Measurements from ENCODE around the gene UBASH3B.
A peak's percentile ranks its signal among the peaks of the same experiment; 100 is the strongest.
"Not testable (repeated sequence)": the region's sequence is repeated elsewhere in the genome, so short reads cannot be mapped to it uniquely, and the experiment has no call there.

Gene UBASH3B

DNA sequence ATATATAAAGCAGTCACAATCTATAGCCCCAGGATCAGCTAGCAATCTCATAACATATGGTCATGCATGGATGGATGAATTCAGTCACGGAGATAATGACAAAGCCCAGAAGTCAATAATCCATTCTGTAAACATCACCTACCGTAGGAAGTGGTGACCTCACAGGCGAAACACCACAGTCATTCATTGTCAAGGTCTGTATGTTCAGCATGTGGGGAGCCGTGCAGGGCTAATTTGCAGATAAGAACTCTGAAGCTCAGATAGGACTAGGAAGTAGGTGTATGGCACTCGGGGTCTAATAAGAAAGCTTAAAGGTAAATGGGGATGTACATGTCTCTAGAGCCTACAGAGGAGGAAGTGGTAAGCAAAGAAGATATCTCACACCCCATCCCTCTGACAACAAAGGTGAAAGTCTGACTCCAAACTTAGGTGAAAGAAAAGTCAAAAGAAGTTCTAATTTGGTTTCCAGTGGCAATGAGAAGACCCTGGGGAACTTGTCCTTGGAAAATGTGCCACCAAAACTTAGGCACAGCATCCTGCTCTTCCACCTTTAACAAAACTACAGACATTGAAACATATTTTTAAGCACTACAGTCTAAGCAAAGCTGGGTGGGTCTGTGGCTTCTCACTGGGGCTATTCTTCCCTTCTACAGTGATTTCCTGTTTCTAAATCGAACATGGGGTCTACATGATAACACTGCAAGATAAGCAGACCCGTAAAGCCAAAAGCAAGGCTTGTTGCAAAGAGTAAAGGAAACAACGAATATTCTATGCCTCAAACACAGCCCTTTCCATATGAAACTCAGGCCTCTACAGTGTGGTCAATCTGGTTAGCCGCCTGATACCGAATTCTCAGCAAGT lies 188.0 kb downstream of the UBASH3B start:
- no peak for DNase-seq (ENCODE audit: low read depth, low spot score)

DNA sequence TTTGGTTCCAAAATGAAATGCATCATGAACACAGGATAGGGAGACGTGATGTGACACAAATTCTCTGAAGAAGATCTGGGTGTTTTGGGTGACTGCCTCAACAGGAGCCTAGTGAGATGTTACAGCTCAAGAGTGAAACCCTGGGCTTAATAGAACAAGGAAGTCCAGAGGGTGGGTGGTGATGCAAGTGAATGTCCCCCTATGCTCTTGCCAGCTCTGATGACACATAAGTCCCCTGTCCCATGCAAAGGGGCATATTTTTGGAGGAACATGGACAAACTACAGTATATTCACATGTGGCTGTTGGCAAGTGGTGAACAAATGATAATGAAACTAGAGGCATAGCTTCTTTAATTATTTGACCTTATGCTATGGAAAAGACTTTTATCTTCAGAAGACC lies 191.9 kb downstream of the UBASH3B start:
- no peak for DNase-seq (ENCODE audit: low read depth, low spot score)

DNA sequence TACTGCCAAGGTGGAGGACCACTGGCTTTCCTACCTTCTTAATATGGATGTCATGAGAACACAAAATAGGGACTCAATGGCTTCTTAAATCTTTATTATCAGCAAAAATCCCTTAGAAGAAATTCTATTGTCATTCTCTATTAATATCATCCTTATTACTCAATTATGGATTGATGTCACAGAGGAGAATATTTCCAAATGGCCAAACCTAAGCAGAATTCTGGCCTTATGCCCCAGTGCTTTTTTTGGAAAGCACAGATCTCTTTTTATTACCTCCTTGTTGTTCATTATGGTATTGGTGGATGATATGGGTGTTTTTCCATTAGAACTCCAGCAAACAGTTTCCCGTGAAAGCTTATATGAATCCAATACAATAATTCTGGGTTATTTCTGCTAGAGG lies 192.7 kb downstream of the UBASH3B start:
- no peak for DNase-seq (ENCODE audit: low read depth, low spot score)

DNA sequence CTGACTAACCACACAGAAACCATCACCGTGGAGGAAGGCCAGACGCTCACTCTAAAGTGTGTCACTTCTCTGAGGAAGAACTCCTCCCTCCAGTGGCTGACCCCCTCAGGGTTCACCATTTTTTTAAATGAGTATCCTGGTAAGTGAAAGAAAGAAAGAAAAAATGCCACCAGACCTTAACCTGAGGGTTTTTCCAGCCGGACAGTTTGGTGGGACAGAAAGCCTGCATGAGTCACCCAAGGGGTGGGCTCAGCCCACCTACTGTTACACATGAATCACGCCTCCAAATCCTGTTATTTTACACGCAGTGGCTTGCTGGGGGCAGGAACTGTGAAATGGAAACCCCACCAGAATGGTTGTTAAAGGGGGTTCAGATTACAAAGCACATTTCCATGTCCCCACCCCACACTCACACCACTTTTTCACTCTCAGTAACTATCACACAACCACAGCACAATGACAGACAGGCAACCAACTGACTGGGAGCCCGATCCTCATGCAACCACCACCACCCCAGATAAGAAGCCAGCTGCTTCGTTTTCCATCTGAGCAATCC lies 194.6 kb downstream of the UBASH3B start:
- DNase-seq (ENCODE audit: low read depth, low spot score), result peak; percentile 61

DNA sequence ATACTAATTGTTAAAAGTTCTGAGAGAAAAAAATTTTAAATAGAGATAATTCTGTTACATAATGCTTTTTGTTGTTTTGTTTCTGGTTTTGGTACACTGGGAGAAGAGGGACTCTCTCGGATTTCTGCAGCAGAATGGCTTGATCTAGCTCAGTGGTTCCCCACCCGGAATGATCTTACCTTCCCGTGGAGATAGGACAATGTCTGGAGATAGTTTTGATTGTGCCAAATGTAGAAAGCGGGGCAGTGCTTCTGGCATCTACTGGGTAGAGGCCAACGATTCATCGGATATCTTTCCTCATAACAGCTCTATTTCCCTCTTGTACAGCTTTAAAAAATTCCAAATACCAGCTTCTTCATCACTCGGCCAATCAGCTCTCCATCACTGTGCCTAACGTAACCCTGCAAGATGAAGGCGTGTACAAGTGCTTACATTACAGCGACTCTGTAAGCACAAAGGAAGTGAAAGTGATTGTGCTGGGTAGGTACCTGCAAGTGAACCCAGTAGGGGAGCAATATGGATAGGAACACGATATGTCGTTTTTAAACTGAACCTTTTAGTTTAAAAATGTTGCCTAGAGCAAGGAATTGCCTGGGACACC lies 195.9 kb downstream of the UBASH3B start:
- DNase-seq (ENCODE audit: low read depth, low spot score), result no peak

DNA sequence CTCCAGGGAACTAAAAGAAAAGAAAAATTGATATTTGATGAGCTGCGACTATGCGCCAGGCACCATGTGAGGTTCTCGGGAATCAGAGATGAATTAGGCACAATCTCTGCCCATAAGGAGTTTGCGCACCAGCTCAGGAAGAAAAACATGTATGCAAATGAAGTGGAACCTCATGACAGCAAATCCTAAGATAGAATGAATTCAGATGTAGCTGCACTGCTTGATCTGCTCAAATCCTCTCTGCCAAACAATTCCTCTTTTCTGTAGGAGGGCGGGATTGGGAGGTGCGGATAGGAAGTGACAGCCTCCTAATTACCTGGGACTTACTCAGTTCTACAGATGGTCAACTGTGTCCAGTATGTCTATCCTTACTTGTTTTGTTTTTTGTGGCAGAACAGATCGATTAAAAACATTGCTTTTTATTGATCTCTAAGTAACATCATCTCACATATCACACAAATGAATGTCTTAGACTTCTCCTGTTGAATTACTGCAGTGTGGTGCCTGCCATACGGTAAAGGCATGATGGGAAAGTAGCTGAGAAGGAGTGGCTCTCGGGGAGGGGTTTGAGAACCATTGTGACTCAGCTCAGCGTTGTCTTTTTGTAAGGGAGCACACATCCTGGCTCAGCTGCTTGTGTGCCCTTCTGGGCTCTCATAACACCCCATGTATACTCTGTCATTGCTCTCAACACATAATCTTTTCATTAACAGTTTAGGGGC lies 196.7 kb downstream of the UBASH3B start:
- peak; percentile 14 for DNase-seq (ENCODE audit: low read depth, low spot score)

DNA sequence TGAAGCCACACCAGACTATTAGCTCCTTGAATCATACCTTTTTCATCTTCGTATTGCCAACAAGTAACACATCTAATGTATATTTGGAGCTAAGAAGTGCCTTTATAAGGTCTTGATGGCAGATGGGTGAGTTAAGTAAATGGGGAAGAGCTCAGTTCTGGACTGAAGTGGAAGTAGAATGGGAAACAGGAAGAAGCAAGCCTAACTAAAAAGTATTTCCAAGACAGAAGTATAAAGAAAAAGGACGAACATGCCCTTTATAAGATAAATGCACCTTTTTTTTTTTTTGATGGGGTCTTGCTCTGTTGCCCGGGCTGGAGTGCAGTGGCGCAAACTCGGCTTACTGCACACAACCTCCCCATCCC lies 197.3 kb downstream of the UBASH3B start:
- DNase-seq (ENCODE audit: low read depth, low spot score), result no peak

DNA sequence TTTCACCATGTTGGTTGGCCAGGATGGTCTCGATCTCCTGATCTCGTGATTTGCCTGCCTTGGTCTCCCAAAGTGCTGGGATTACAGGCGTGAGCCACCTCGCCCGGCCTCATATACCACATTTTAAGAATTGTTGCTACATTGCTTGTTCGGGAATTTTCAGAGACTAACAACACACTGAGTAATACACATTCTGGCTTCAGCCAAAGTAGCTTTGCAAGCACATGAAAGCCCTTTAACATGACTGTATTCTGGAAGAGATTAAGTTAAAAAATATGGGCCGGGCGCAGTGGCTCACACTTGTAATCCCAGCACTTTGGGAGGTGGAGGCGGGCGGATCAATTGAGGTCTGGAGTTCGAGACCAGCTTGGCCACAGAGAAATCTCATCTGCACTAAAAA lies 197.7 kb downstream of the UBASH3B start:
- DNase-seq (ENCODE audit: low read depth, low spot score), result no peak

DNA sequence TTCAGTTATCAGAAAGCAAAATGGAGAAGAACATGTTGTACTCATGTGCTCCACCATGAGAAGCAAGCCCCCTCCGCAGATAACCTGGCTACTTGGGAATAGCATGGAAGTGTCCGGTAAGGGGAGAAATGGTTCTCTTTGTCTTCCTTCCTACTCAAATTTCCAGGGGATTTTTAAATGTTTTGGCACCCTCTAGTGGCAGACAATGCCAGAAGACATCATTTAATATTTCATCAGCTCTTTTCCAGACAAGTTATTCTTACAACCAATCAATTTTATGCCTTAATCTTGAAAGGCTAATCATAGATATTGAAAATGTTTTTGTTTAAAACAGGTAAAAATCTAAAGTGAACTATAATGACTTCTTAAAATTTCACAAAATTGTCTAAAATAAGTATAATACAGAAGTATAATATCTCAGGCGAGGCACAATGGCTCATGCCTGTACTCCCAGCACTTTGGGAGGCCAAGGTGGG lies 198.5 kb downstream of the UBASH3B start:
- DNase-seq (ENCODE audit: low read depth, low spot score), result peak; percentile 84

DNA sequence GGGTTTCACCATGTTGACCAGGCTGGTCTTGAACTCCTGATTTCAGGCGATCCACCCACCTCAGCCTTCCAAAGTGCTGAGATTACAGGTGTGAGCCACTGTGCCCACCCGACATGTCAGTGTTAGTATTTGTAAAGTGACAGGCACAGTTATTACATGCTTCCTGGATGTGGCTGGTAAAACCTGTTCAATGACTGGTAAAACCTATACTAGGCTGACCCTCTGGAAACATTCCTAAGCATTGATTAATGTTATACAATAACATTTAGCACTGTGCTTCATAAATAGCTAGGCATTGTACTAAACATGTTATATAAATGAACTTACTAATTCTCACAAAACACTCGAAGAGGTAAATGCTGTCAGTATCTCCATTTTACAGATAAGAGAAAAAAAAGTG lies 206.1 kb downstream of the UBASH3B start:
- no peak for DNase-seq (ENCODE audit: low read depth, low spot score)

DNA sequence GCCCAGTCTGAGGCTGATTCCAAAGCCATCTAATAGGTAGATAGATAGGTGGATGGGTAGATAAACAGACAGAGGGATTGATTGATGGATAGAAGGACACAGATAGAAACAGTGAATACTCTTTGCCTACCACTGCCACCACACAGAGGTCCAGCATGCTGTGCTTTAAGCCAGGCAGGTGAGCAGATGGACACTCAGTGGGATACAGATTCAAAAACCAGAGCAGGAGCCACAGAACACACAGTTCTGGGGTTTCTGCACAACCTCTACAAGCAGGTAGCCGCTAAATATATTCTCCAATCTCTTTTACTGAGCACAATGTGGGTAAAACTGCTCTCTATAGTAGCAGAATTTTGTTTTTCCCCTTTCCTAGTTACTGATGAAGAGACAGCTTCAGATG lies 206.6 kb downstream of the UBASH3B start:
- DNase-seq (ENCODE audit: low read depth, low spot score), result no peak

DNA sequence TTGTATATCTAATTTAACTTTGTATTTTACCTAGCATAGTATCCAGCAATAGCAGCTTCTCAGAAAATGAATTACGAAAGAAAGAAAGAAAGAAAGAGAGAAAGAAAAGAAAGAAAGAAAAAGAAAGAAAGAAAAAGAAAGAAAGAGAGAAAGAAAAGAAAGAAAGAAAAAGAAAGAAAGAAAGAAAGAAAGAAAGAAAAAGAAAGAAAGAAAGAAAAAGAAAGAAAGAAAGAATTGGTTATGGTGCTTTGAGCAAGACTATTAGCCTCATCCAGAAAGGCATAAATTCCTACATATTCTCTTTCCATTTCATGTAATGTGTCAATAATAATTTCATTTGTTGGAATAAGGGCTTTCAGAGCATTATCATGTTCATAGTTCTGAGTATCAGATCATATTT lies 207.6 kb downstream of the UBASH3B start:
- not testable (repeated sequence) for DNase-seq (ENCODE audit: low read depth, low spot score)

DNA sequence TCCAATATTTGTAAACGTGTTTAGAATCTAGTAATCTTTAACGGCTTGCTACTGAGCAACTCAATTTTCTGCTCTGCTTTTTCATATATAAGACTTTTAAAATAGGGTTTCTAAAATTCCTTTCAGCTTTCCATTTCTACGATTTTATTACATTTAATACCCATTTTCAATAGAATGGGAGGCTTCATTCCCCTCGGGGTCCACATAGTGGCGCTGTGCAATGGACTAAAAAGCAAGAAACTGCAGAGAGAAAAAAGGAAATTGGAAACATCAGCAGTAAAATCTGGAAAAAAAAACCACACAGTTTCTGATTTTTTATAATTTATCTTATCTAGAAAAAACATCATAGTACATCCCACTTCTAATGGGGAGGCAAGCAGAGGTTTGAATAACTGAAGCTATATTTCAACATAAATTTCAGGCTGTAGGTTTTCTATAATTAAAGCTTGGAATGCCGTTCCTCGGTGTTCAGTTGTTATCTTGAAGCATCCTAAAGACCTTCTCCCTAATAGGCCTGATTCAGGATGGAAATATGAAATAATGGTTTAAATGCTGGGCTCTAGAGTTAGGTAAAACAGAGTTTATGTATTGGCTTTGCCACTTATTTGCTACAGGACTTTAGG lies 208.3 kb downstream of the UBASH3B start:
- peak; percentile 63 for DNase-seq (ENCODE audit: low read depth, low spot score)
